ENCODE data around the gene RPH3AL. TPM values are rescaled to one million over a fixed set of nuclear protein-coding genes. Genes with fewer than 3 reads are reported as not detected.

Gene RPH3AL
- total RNA-seq, 2 experiments from 2014 or later = 2.4 to 2.8 TPM

- H3K36me3 Mint-ChIP-seq (ENCODE audit: low read depth) = no peaks in the 10 kb centered on the region
- ChIA-PET CTCF (no interaction called here), POLR2A (no interaction called here)
- H3K9me3 Mint-ChIP-seq = no peaks in the 10 kb centered on the region
- H3K27me3 Mint-ChIP-seq = no peaks in the 10 kb centered on the region
- H3K4me3 ChIP-seq (ENCODE audit: low read length) = no peak overlapping the region
- intact Hi-C loops (cut with DNase I, micrococcal nuclease) = no loop called here
- no peaks in the 10 kb centered on the region for H3K9me3 ChIP-seq (ENCODE audit: control insufficient read depth in 1 of 2, insufficient read depth in 1 of 2, low read length in 2 of 2)
- DNase-seq (no peak), ATAC-seq (ENCODE audit: poor library complexity) (no peak)
- no peak overlapping the region for H3K27ac ChIP-seq (ENCODE audit: low read depth in 1 of 2, low read length in 2 of 2)
- no peaks in the 10 kb centered on the region for H3K27me3 ChIP-seq (ENCODE audit: control insufficient read depth in 1 of 2, insufficient read depth in 2 of 2, low read length in 2 of 2)
- no peak overlapping the region for H3K4me3 Mint-ChIP-seq
- no peak for TF ChIP-seq CTCF (IDR thresholded peaks at IDR 0.05)
- no peaks in the 10 kb centered on the region for H3K4me1 Mint-ChIP-seq (ENCODE audit: low read depth)
- no peaks in the 10 kb centered on the region for H3K4me1 ChIP-seq (ENCODE audit: insufficient read depth, low read length)
- no peak overlapping the region for H3K27ac Mint-ChIP-seq
- H3K36me3 ChIP-seq (ENCODE audit: insufficient read depth, low read length) = no peaks in the 10 kb centered on the region
Observed at GRCh38 chr17:228951-229708, 123.5 kb downstream of the RPH3AL start.

- Mint-ChIP-seq H3K27me3 (no peaks in the 10 kb centered on the region), H3K4me3 (no peak overlapping the region), H3K4me1 (ENCODE audit: low read depth) (no peaks in the 10 kb centered on the region), H3K9me3 (no peaks in the 10 kb centered on the region), H3K36me3 (ENCODE audit: low read depth) (no peaks in the 10 kb centered on the region), H3K27ac (no peak overlapping the region)
- H3K27ac ChIP-seq (ENCODE audit: low read depth in 1 of 2, low read length in 2 of 2) = no peak overlapping the region
- no peak for ATAC-seq (ENCODE audit: poor library complexity)
- H3K36me3 ChIP-seq (ENCODE audit: insufficient read depth, low read length) = no peaks in the 10 kb centered on the region
- POLR2A ChIA-PET = no interaction called here
- no peak for DNase-seq
- intact Hi-C loops (cut with DNase I, micrococcal nuclease) = loop anchor here in 1 of 2 experiments (1.0 kb wide), 1 partner anchor 12 kb away; no protein-coding TSS in a partner anchor
- H3K4me3 ChIP-seq (ENCODE audit: low read length) = no peak overlapping the region
- TF ChIP-seq CTCF (IDR thresholded peaks at IDR 0.05) = no peak
- no peaks in the 10 kb centered on the region for H3K4me1 ChIP-seq (ENCODE audit: insufficient read depth, low read length)
- no peaks in the 10 kb centered on the region for H3K27me3 ChIP-seq (ENCODE audit: control insufficient read depth in 1 of 2, insufficient read depth in 2 of 2, low read length in 2 of 2)
- no peaks in the 10 kb centered on the region for H3K9me3 ChIP-seq (ENCODE audit: control insufficient read depth in 1 of 2, insufficient read depth in 1 of 2, low read length in 2 of 2)
- CTCF ChIA-PET = no interaction called here
Observed at GRCh38 chr17:227946-228615, 124.5 kb downstream of the RPH3AL start.

GRCh38 chr17:227078-227945 is 125.3 kb downstream of the RPH3AL start:
- TF ChIP-seq CTCF (IDR thresholded peaks at IDR 0.05) = no peak
- POLR2A ChIA-PET = no interaction called here
- Mint-ChIP-seq H3K27ac (no peak overlapping the region), H3K36me3 (ENCODE audit: low read depth) (no peaks in the 10 kb centered on the region), H3K27me3 (no peaks in the 10 kb centered on the region), H3K9me3 (no peaks in the 10 kb centered on the region), H3K4me1 (ENCODE audit: low read depth) (no peaks in the 10 kb centered on the region), H3K4me3 (no peak overlapping the region)
- Histone ChIP-seq H3K27ac (ENCODE audit: low read depth in 1 of 2, low read length in 2 of 2) (no peak overlapping the region), H3K27me3 (ENCODE audit: control insufficient read depth in 1 of 2, insufficient read depth in 2 of 2, low read length in 2 of 2) (no peaks in the 10 kb centered on the region), H3K36me3 (ENCODE audit: insufficient read depth, low read length) (no peaks in the 10 kb centered on the region), H3K9me3 (ENCODE audit: control insufficient read depth in 1 of 2, insufficient read depth in 1 of 2, low read length in 2 of 2) (no peaks in the 10 kb centered on the region), H3K4me3 (ENCODE audit: low read length) (no peak overlapping the region), H3K4me1 (ENCODE audit: insufficient read depth, low read length) (no peaks in the 10 kb centered on the region)
- intact Hi-C loops (cut with DNase I, micrococcal nuclease) = loop anchor here in 1 of 2 experiments (1.0 kb wide), 1 partner anchor 13 kb away; no protein-coding TSS in a partner anchor
- ATAC-seq (ENCODE audit: poor library complexity) (no peak), DNase-seq (no peak)
- CTCF ChIA-PET = no interaction called here
